Brain microvascular endothelial cell (primary cell): ENCODE results near the gene DDX23.

ENCODE experiments used
- DNase-seq: peaks from one replicate; pipeline ENCODE4 v3.0.0-alpha.2; 2020
- H3K27ac ChIP-seq: fragments of 250-450 bp; sonication (Bioruptor Pico); 2 replicates; pipeline ENCODE4 v1.5.1; 2020; ENCODE audit warnings: mild to moderate bottlenecking, moderate library complexity
- H3K27me3 ChIP-seq: fragments of 250-450 bp; sonication (Bioruptor Pico); replicated peaks from 2 replicates; pipeline ENCODE4 v1.5.1; 2020; ENCODE audit warnings: mild to moderate bottlenecking
- H3K36me3 ChIP-seq: fragments of 250-450 bp; sonication (Bioruptor Pico); replicated peaks from 2 replicates; pipeline ENCODE4 v1.5.1; 2020; ENCODE audit warnings: mild to moderate bottlenecking
- H3K4me3 ChIP-seq: 2 replicates; pipeline ENCODE4 v1.5.1; 2011; ENCODE audit warnings: low read depth, mild to moderate bottlenecking, control low read depth, low read length, moderate library complexity
- CTCF ChIP-seq: IDR thresholded peaks from 2 replicates; pipeline ENCODE4 v1.5.1; 2011; ENCODE audit warnings: low read depth, mild to moderate bottlenecking, moderate library complexity, low read length, control low read depth, inconsistent platforms; ENCODE audit errors: missing control alignments
- in situ Hi-C: cut with HindIII; loops from 2 replicates; pipeline ENCODE4 v1.10.0; 2017; ENCODE audit warnings: low sequenced_read_pairs, low pct_ligation_motif_present

The DDX23 gene

DNA sequence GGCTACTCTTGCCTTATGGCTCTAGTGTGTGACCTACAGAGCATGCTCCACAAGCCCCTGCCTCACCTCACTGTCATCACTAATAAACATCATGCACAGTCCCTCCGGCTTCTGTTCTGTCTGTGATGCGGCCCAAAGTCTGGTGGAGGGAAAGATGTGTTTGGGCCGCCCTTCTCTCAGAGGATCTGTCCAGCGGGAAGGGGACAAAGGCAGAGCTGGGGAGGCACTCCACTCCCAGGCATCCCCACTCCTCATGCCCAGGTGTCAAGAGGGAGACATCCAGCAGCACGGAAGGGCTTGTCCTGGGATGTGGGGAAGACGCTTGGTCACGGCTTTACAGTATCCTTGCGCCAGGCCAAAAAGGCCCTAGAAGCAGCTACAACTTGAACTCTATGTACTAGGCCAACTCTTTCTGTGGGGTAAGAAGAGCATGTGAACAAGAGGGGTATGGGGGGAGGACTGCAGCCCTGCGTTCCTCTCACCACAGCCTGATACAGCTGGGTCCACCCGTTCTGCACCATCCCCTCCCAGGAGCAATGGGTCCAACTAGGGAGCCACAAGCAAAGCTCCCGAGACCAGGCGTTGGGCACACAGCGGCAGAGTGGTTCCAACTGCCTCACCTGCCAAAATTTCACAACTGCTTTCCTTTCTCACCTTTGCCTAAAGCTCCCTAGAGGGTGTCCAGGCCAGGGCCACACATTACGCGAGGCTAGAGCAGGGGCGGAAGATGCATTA, 23.0 kb downstream of the DDX23 start:
- H3K36me3 ChIP-seq = peaks cover 78% of the 10 kb centered on the region

DNA sequence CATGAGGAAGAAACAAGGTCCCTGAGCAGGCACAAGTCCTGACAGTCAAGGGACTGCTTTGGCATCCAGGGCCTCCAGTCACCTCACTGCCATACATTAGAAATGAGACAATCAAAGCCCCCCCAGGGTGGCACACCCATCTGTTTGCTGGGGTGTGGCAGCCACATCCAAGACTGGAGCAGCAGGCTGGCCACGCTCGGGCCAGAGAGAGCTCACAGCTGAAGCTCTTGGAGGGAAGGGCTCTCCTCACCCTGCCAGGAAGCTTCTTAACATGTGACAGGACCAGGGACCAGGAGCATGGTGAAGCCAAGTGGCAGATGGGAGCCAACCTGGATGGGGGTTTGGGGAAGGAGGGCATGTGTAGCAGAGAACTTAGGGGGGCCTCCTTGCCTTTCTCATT, 23.7 kb downstream of the DDX23 start:
- Histone ChIP-seq H3K36me3 (peaks cover 75% of the 10 kb centered on the region), H3K4me3 (no peak overlapping the region), H3K27me3 (no peaks in the 10 kb centered on the region), H3K27ac (no peak overlapping the region)
- in situ Hi-C loops = no loop called here
- TF ChIP-seq CTCF = no peak
- no peak for DNase-seq

More for the DNA sequence above, 23.0 kb downstream of the DDX23 start:
- Histone ChIP-seq H3K4me3 (no peak overlapping the region), H3K27me3 (no peaks in the 10 kb centered on the region), H3K27ac (no peak overlapping the region)
- in situ Hi-C loops = no loop called here
- no peak for DNase-seq
- no peak for TF ChIP-seq CTCF

- no peak overlapping the region for H3K27ac ChIP-seq
- in situ Hi-C loops = no loop called here
- TF ChIP-seq CTCF = no peak
- H3K27me3 ChIP-seq = no peaks in the 10 kb centered on the region
- H3K36me3 ChIP-seq = peaks cover 70% of the 10 kb centered on the region
- H3K4me3 ChIP-seq = no peak overlapping the region
- no peak for DNase-seq
Measured at GRCh38 chr12:48827513-48828096, 24.4 kb downstream of the DDX23 start.

GRCh38 chr12:48827026-48827425, 24.9 kb downstream of the DDX23 start:
- in situ Hi-C loops = no loop called here
- no peak for DNase-seq
- Histone ChIP-seq H3K27ac (no peak overlapping the region), H3K27me3 (no peaks in the 10 kb centered on the region), H3K4me3 (no peak overlapping the region), H3K36me3 (peaks cover 67% of the 10 kb centered on the region)
- no peak for TF ChIP-seq CTCF

GRCh38 chr12:48826209-48826855, 25.6 kb downstream of the DDX23 start:
- Histone ChIP-seq H3K27me3 (no peaks in the 10 kb centered on the region), H3K27ac (no peak overlapping the region)

More at GRCh38 chr12:48826209-48826855, 25.6 kb downstream of the DDX23 start:
- no peak for DNase-seq
- H3K36me3 ChIP-seq = peaks cover 60% of the 10 kb centered on the region
- no peak for TF ChIP-seq CTCF
- in situ Hi-C loops = no loop called here
- H3K4me3 ChIP-seq = no peak overlapping the region
